Measurements from ENCODE around the gene STAT4.

DNA sequence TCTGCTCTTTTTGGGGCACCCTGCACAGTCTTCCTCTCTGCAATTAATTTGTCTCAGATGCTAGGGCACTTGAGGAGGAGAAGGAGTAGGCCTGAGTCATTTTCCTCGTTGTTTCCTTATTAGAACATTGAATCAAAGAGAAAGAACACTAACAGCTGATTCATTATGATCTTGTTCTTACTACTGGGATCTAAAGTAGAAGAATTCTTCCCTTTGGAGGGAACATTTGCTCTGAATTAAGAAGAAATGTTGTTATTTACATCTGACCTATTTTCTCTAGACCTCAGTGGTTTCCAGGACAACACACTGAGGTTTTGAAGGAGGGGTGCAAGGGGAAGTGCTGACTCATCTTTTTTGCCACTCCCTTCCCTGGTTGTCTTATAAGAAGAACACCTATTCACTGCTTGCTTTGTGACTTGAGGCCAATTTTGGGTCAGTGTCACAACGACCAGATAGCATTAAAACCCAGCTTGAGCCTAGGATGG lies 112.5 kb downstream of the STAT4 start:
- TF ChIP-seq EGR1 (IDR thresholded peaks at IDR 0.05; ENCODE audit: low read depth in 2 of 2) = no peak
- TF ChIP-seq, protein P1, sequence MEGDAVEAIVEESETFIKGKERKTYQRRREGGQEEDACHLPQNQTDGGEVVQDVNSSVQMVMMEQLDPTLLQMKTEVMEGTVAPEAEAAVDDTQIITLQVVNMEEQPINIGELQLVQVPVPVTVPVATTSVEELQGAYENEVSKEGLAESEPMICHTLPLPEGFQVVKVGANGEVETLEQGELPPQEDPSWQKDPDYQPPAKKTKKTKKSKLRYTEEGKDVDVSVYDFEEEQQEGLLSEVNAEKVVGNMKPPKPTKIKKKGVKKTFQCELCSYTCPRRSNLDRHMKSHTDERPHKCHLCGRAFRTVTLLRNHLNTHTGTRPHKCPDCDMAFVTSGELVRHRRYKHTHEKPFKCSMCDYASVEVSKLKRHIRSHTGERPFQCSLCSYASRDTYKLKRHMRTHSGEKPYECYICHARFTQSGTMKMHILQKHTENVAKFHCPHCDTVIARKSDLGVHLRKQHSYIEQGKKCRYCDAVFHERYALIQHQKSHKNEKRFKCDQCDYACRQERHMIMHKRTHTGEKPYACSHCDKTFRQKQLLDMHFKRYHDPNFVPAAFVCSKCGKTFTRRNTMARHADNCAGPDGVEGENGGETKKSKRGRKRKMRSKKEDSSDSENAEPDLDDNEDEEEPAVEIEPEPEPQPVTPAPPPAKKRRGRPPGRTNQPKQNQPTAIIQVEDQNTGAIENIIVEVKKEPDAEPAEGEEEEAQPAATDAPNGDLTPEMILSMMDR (IDR thresholded peaks at IDR 0.05; ENCODE audit: low read depth, low read length, missing input control) = no peak
- TF ChIP-seq, protein P2, sequence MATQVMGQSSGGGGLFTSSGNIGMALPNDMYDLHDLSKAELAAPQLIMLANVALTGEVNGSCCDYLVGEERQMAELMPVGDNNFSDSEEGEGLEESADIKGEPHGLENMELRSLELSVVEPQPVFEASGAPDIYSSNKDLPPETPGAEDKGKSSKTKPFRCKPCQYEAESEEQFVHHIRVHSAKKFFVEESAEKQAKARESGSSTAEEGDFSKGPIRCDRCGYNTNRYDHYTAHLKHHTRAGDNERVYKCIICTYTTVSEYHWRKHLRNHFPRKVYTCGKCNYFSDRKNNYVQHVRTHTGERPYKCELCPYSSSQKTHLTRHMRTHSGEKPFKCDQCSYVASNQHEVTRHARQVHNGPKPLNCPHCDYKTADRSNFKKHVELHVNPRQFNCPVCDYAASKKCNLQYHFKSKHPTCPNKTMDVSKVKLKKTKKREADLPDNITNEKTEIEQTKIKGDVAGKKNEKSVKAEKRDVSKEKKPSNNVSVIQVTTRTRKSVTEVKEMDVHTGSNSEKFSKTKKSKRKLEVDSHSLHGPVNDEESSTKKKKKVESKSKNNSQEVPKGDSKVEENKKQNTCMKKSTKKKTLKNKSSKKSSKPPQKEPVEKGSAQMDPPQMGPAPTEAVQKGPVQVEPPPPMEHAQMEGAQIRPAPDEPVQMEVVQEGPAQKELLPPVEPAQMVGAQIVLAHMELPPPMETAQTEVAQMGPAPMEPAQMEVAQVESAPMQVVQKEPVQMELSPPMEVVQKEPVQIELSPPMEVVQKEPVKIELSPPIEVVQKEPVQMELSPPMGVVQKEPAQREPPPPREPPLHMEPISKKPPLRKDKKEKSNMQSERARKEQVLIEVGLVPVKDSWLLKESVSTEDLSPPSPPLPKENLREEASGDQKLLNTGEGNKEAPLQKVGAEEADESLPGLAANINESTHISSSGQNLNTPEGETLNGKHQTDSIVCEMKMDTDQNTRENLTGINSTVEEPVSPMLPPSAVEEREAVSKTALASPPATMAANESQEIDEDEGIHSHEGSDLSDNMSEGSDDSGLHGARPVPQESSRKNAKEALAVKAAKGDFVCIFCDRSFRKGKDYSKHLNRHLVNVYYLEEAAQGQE (IDR thresholded peaks at IDR 0.05) = no peak

Data from liver (tissue), 3 donors.